OCI-LY3 (cell line): ENCODE measurements around the gene CLPSL2.

Source experiments
- H2AFZ ChIP-seq: fragments of 200-600, 300-600 bp; shearing (Covaris generic); 2 replicates; pipeline ENCODE4 v1.6.0; 2014; ENCODE audit warnings: antibody characterized with exemption, low read depth, low read length
- H3K27ac ChIP-seq: fragments of 200-600, 300-600 bp; sonication (generic); 2 replicates; pipeline ENCODE4 v1.5.1; 2014; ENCODE audit warnings: mild to moderate bottlenecking, low read length, moderate library complexity, mixed read lengths
- H3K27me3 ChIP-seq: fragments of 200-600, 300-600 bp; sonication (generic); 2 replicates; pipeline ENCODE4 v1.6.1; 2014; ENCODE audit warnings: low read depth, low read length, mixed read lengths
- H3K36me3 ChIP-seq: fragments of 200-600, 300-600 bp; sonication (generic); replicated peaks from 2 replicates; pipeline ENCODE3; 2014; ENCODE audit warnings: low read depth, low read length, mixed read lengths
- H3K4me1 ChIP-seq: fragments of 300-600, 200-600 bp; sonication (generic); 2 replicates; pipeline ENCODE4 v1.6.1; 2014; ENCODE audit warnings: low read length, mixed read lengths
- H3K4me2 ChIP-seq: fragments of 200-600, 300-600 bp; sonication (generic); 2 replicates; pipeline ENCODE4 v1.6.1; 2014; ENCODE audit warnings: low read length, mixed read lengths
- H3K4me3 ChIP-seq: fragments of 300-600, 200-600 bp; sonication (generic); 2 replicates; pipeline ENCODE4 v1.5.1; 2014; ENCODE audit warnings: antibody characterized with exemption, mild to moderate bottlenecking, low read length, moderate library complexity
- H3K79me2 ChIP-seq: fragments of 300-600, 200-600 bp; shearing (Covaris generic); 2 replicates; pipeline ENCODE4 v1.6.1; 2014; ENCODE audit warnings: mild to moderate bottlenecking, low read length, mixed read lengths
- H3K9ac ChIP-seq: fragments of 300-600, 200-600 bp; shearing (Covaris generic); 2 replicates; pipeline ENCODE4 v1.6.0; 2014; ENCODE audit warnings: mild to moderate bottlenecking, low read length, moderate library complexity
- H3K9me3 ChIP-seq: fragments of 200-600, 300-600 bp; shearing (Covaris generic); 2 replicates; pipeline ENCODE4 v1.6.1; 2014; ENCODE audit warnings: low read length, mixed read lengths; ENCODE audit not compliant: insufficient read depth
- H4K20me1 ChIP-seq: fragments of 200-600, 300-600 bp; sonication (generic); 2 replicates; pipeline ENCODE4 v1.6.1; 2016; ENCODE audit warnings: low read length, mixed read lengths; ENCODE audit not compliant: insufficient read depth
- EZH2phosphoT487 ChIP-seq: fragments of 200-600 bp; shearing (Covaris generic); IDR thresholded peaks from 2 replicates; pipeline ENCODE4 v1.6.1; 2018; ENCODE audit warnings: antibody characterized with exemption, mixed run types, low read depth
- TF ChIP-seq, protein P1 (sequence below): fragments of 200-600, 300-600 bp; sonication (generic); IDR thresholded peaks from 2 replicates; pipeline ENCODE4 v1.5.1; 2014; ENCODE audit warnings: antibody characterized with exemption, low read length, low read depth

Gene CLPSL2

GRCh38 chr6:35823601-35824000 lies 47.2 kb downstream of the CLPSL2 start:
- no peaks in the 10 kb centered on the region for H3K79me2 ChIP-seq
- no peak overlapping the region for H3K4me2 ChIP-seq
- no peak overlapping the region for H3K4me3 ChIP-seq
- no peak overlapping the region for H3K9ac ChIP-seq
- no peaks in the 10 kb centered on the region for H4K20me1 ChIP-seq
- H3K36me3 ChIP-seq: no peaks in the 10 kb centered on the region
- no peaks in the 10 kb centered on the region for H3K9me3 ChIP-seq
- H3K27ac ChIP-seq: no peak overlapping the region
- no peak overlapping the region for H2AFZ ChIP-seq
- no peaks in the 10 kb centered on the region for H3K4me1 ChIP-seq
- no peak for TF ChIP-seq EZH2phosphoT487
- TF ChIP-seq, protein P1, sequence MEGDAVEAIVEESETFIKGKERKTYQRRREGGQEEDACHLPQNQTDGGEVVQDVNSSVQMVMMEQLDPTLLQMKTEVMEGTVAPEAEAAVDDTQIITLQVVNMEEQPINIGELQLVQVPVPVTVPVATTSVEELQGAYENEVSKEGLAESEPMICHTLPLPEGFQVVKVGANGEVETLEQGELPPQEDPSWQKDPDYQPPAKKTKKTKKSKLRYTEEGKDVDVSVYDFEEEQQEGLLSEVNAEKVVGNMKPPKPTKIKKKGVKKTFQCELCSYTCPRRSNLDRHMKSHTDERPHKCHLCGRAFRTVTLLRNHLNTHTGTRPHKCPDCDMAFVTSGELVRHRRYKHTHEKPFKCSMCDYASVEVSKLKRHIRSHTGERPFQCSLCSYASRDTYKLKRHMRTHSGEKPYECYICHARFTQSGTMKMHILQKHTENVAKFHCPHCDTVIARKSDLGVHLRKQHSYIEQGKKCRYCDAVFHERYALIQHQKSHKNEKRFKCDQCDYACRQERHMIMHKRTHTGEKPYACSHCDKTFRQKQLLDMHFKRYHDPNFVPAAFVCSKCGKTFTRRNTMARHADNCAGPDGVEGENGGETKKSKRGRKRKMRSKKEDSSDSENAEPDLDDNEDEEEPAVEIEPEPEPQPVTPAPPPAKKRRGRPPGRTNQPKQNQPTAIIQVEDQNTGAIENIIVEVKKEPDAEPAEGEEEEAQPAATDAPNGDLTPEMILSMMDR: no peak
- no peaks in the 10 kb centered on the region for H3K27me3 ChIP-seq

DNA sequence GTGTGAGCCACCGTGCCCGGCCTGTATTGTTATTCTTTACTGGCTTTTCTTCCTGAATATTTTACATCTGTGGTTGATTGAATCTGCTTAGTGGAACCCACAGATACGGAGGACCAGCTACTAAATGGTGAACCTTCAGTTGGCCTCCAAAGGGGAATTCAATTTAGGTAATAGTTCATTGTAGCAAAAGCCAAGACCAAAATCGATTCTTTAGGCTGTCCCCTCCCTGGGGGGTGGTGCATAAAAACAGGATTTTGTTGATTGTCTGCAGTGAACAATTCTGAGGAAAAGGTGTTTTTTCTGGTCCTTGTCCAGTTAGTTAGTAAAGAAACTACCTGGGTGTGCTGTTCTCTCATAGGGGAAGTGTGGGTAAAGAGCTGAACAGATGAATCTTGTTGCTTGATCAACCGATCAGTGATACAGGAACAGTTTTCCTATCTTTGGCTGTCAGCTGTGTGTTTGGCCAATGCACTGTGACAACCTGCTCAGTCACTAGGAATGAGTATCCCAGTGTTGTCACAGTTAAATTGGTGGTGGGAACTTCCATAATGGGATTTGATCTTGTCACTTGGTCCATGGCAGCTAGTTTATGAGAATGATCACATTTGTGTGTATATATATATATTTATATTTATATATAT lies 48.3 kb downstream of the CLPSL2 start:
- TF ChIP-seq, protein P1: no peak
- no peak for TF ChIP-seq EZH2phosphoT487
- no peak overlapping the region for H3K4me3 ChIP-seq
- H3K4me1 ChIP-seq: no peaks in the 10 kb centered on the region
- H3K9me3 ChIP-seq: no peaks in the 10 kb centered on the region
- H3K4me2 ChIP-seq: no peak overlapping the region
- no peaks in the 10 kb centered on the region for H3K27me3 ChIP-seq
- H3K27ac ChIP-seq: no peak overlapping the region
- H3K36me3 ChIP-seq: peaks cover 4% of the 10 kb centered on the region
- no peak overlapping the region for H3K9ac ChIP-seq
- no peak overlapping the region for H2AFZ ChIP-seq
- H4K20me1 ChIP-seq: no peaks in the 10 kb centered on the region
- H3K79me2 ChIP-seq: no peaks in the 10 kb centered on the region
